NB4 (cell line): ENCODE measurements around the gene OVAAL.

Source experiments
- MYC ChIP-seq: IDR thresholded peaks from 2 replicates; pipeline ENCODE4 v1.6.1; 2011; ENCODE audit warnings: low read depth, low read length
- TF ChIP-seq, protein P1 (sequence below): IDR thresholded peaks from one replicate; pipeline ENCODE4 v1.5.1; 2012; ENCODE audit warnings: low read depth, low read length

DNA sequence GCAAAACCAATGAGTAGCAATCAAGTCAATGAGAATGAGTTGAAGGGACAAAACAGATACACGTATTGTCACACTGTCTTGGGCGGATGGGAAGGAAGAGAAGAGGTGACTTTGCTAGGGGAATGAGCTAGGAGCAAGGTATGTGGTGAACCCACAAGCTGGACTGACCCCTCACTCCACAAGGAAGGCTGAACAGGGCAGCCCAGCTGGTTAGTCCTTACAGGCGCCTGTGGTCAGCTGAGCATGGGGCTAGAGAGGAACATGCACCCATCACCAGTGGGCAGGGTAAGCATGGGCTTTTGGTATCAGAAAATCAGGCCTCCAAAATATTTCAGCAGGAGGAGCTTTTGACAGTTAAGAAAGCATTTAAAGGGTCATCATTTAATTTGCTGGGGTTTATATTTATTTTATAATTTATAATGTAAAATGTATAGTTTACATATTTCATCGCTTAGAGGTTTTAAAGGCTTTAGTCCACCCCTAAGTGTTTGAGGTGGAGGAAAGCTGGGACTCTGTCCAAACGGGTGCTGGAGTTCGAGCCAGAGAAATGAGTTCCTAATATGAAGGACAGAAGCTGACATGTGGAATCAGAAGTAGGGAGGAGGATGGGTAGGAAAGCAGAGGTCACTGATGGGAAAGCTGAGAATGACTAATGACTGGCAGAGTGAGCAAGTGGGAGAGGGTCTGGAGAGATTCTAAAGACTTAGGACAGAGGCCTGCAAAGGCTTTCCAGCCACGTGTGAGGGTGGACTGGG lies 34.4 kb upstream of the OVAAL start:
- TF ChIP-seq MYC = no peak
- TF ChIP-seq, protein P1, sequence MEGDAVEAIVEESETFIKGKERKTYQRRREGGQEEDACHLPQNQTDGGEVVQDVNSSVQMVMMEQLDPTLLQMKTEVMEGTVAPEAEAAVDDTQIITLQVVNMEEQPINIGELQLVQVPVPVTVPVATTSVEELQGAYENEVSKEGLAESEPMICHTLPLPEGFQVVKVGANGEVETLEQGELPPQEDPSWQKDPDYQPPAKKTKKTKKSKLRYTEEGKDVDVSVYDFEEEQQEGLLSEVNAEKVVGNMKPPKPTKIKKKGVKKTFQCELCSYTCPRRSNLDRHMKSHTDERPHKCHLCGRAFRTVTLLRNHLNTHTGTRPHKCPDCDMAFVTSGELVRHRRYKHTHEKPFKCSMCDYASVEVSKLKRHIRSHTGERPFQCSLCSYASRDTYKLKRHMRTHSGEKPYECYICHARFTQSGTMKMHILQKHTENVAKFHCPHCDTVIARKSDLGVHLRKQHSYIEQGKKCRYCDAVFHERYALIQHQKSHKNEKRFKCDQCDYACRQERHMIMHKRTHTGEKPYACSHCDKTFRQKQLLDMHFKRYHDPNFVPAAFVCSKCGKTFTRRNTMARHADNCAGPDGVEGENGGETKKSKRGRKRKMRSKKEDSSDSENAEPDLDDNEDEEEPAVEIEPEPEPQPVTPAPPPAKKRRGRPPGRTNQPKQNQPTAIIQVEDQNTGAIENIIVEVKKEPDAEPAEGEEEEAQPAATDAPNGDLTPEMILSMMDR = no peak
